DLD1 (cell line): ENCODE measurements around the gene MEGF11.

Source experiments
- in situ Hi-C: cut with HindIII; loops from 2 replicates; pipeline ENCODE4 v1.10.0; 2017; ENCODE audit warnings: low sequenced_read_pairs

The MEGF11 gene

GRCh38 chr15:66184492-66184891, 69.1 kb downstream of the MEGF11 start:
- in situ Hi-C loops = no loop called here

- in situ Hi-C loops = no loop called here
Measured at GRCh38 chr15:66180531-66181097, 72.9 kb downstream of the MEGF11 start.

GRCh38 chr15:66178531-66178910, 75.0 kb downstream of the MEGF11 start:
- in situ Hi-C loops = no loop called here

- in situ Hi-C loops = no loop called here
Measured at GRCh38 chr15:66172324-66172980, 81.1 kb downstream of the MEGF11 start.

DNA sequence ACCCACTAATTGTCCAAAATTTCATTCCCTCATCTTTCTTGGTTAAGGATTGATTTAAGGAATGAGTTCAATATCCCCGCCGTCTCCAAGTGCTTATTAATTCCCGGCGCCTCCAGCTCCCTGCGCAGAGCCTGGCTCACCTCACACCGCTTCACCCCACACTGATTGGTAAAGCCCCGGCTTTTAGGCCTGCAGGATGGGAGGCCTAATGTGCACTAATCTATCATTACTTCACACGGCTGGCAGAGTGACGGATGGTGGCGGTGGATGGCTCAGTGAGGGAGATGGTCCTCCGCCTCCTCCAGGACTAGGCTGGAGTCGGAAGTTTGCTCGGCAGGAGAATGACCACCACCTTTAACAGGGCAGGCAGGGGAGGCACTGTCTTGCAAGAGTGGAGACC, 81.7 kb downstream of the MEGF11 start:
- in situ Hi-C loops = no loop called here

DNA sequence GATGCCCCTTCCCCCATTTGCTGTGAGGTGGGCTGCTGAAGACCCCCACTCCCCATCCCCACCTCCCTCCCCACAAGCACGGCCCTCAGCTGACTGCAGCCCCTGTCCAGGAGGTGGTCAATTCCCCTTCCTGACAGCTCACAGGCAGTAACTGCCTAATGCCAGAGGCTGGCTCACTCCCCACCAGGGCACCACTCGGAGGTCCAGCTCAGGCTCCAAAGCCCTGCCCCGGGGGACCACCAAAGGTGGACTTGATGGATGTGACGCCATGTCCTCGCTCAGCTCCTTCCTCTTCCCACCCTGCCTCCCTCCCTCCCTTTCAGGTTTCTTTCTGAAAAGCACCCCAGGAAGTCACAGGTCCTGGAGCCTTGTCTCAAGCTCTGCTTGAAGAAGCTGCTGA, 82.8 kb downstream of the MEGF11 start:
- in situ Hi-C loops = no loop called here

DNA sequence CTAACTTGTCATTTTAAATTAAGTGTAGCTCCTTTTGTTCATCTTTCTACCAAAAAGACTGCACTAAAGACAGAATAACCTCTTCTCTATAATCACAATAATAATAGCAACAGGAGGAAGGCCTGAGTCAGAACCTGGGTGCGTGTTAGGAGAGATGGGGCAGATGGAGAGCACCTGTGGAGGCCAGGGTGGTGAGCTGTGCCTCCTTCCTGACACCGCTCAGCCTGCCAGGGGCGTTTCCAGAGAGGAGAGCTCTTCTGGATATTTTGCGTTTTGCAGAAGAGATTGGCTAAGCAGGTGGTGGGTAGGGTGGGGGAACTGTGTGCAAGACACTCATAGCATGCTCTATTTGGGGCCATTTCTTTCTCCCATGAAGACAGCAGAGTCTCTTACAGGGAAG, 83.5 kb downstream of the MEGF11 start:
- in situ Hi-C loops = no loop called here

- in situ Hi-C loops = no loop called here
Measured at GRCh38 chr15:66169625-66170024, 83.9 kb downstream of the MEGF11 start.

DNA sequence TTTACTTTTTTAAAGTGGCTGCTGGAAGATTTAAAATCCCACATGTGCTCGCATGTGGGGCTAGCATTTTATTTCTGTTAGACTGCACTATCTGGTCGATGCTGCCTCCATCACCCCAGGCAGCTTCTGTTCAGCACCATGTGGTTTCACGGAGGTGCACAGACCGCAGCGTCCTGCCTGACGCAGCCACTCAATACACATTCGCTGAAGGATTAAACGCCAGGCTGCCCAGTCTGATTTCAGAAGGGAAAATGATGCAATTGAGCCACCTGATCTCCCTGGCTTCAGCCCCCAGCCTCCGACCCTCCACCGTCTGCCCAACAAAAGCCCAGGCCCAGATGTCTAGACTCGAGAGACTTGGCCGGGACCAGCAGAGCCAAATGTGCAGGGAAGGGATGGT, 84.5 kb downstream of the MEGF11 start:
- in situ Hi-C loops = no loop called here

DNA sequence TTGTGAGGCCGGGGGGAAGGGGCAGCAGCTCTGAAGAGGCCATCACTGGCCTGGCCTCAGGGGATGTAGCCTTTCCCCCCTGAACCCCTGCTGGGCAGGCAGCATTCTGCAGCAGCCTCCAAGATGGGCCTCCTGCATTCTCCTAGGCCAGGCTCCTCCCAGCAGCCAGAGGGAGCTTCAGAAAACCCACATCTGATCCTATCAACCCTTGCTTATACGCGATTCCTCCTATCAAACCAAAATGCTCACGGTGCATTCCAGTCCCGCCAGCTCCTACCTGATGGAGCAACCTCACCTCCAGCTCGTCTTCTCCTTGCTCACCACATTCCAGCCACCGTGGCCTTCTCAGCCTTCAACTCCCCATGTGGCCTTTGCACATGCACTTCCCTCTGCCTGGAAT, 85.7 kb downstream of the MEGF11 start:
- in situ Hi-C loops = no loop called here

GRCh38 chr15:66165856-66166255, 87.7 kb downstream of the MEGF11 start:
- in situ Hi-C loops = no loop called here

- in situ Hi-C loops = no loop called here
Measured at GRCh38 chr15:66164788-66165187, 88.8 kb downstream of the MEGF11 start.

DNA sequence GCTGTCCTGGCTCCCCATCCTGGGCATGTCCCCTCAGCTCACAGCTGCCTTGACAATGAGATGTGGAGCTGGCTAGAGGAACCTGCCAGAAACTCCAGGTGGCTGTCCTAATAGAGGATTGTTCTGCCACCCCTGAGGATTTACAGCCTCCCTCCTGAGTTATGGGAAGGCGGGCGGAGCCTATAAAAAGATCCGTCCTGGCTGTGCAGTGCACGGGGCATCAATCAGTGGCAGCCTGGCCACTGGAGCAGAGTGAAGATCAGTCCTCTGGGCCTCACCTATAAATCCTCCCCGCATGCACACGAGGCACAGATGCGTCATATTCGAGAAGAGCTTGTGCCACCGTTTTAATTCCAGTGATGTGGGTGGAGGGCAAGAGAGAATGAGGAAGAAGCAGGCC, 90.0 kb downstream of the MEGF11 start:
- in situ Hi-C loops = no loop called here

- in situ Hi-C loops = no loop called here
Measured at GRCh38 chr15:66162286-66162685, 91.3 kb downstream of the MEGF11 start.

DNA sequence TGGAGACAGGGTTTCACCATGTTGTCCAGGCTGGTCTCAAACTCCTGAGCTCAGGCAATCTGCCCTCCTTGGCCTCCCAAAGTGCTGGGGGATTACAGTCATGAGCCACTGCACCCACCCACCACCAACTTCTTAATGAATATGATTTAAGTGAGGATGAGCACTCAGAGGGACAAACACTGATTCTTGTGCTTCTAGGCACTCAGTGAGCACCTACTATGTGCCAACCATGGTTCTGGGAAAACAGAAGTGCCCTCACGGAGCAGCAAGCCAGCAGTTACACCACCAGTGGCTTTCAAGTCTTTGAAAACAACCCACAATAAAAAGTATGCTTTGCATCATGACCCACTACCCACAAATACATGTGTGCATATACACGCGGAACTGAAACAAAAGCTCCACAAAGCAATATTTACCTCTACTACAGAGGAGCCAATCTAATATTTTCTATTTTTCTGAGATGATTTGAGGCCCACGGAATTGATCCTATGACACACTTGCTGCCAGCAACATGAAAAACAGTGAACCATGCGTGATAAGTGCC, 91.9 kb downstream of the MEGF11 start:
- in situ Hi-C loops = no loop called here

DNA sequence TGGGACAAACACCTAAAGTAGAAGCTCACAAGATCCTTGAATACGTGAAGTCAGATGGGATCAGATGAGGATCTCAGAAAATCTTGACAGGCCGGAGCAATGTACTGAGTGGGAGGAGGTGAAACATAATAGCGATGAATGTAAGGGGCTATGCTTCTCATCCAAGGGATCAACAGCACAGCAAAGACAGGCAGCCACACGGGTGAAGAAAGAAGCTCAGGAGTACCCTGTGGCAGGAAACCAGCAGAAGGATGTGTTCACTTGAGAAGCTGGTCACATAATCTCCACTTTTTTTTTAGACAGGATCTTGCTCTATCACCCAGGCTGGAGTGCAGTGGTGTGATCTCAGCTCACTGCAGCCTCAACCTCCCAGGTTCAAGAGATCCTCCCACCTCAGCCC, 92.4 kb downstream of the MEGF11 start:
- in situ Hi-C loops = no loop called here

GRCh38 chr15:66157507-66157906, 96.0 kb downstream of the MEGF11 start:
- in situ Hi-C loops = no loop called here

- in situ Hi-C loops = no loop called here
Measured at GRCh38 chr15:66156310-66156975, 97.1 kb downstream of the MEGF11 start.

DNA sequence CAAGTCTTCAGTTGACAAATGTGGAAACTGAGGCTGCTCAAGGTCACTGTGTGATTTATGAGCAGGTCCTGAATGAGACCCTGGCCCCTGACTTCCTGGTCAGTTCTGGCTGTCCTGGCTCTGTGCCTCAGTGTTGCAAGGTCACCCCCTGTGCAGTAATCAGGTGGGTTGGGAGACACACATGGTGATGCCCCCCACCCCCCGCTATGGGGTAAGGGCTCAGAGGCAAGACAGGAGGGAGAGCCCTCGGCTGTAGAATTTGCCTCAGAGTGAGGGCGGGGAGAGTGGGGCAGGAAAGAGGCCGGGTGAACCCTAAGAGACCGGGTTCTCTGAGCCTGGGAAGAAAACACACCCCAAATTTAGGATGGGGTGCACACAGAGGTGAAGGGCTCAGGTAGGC, 98.5 kb downstream of the MEGF11 start:
- in situ Hi-C loops = no loop called here

GRCh38 chr15:66154581-66154980, 99.0 kb downstream of the MEGF11 start:
- in situ Hi-C loops = no loop called here

DNA sequence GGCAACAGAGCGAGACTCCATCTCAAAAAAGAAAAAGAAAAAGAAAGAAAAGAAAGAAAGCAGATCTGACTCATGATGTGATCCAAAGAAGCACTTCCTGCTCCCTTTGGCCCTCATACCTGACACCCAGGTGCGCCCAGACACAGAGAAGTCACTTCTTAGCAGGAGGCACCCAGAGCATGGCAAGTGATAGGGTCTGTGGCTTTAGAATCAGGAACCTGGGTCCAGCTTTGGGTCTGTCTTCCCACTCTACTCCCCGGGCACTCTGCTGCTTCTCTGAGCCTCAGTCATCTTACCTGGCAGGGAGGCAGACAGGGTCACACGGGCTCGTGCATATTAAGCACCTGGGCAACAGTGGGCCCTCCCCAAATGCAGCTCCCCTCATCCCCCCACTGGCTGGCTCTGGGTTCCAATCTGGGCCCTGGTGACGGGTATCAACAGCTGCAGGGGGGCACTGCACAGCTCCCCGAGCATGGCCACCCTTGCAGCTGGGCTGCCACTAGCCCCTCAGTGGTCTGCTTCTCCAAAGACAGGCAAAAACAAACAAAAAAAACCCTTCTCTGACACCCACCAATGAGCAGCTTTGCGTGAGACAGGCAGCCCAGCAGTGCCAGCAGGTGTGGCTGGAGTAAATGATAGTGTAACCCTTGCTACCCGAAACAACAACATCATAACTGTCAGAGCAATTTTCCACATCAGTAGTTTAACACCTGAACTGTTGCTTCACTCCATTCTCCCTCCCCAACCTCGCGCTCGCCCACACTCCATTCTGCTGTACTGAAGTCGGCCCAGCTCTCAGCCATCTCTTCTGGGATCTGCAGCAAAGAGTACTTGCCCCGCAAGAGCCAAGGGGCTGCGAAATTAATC, 99.8 kb downstream of the MEGF11 start:
- in situ Hi-C loops = no loop called here
